K562 (cell line): ENCODE data around the gene SLC44A5. TPM values are rescaled to one million over a fixed set of nuclear protein-coding genes. Genes with fewer than 3 reads are reported as not detected.

Experiments
- CAMTA2 ChIP-seq: fragments of 250-450 bp; sonication (Bioruptor Pico); conservative IDR thresholded peaks from 2 replicates; pipeline ENCODE4 v1.5.1; 2022
- CREM ChIP-seq: IDR thresholded peaks from 2 replicates; pipeline ENCODE4 v1.6.1; 2014; ENCODE audit warnings: antibody characterized with exemption, low read depth
- FOXJ3 ChIP-seq: sonication (generic); formaldehyde crosslinking; IDR thresholded peaks from 2 replicates; pipeline ENCODE4 v1.4.0; 2020; ENCODE audit warnings: mild to moderate bottlenecking, missing genetic modification reagents
- GABPA ChIP-seq: fragments of 200-800 bp; sonication (Bioruptor generic); conservative IDR thresholded peaks from 2 replicates; pipeline ENCODE4 v1.6.1; 2016; ENCODE audit warnings: low read depth, missing genetic modification characterization, missing compliant biosample characterization
- GATAD2B ChIP-seq: fragments of 450-650 bp; IDR thresholded peaks from 2 replicates; pipeline ENCODE4 v1.6.1; 2017; ENCODE audit warnings: mild to moderate bottlenecking, borderline replicate concordance
- HNRNPLL ChIP-seq: fragments of 200-400 bp; formaldehyde crosslinking; IDR thresholded peaks from 2 replicates; pipeline ENCODE4 v1.6.1; 2017; ENCODE audit warnings: low read length, low read depth, mild to moderate bottlenecking; ENCODE audit not compliant: poor library complexity, severe bottlenecking
- MEIS2 ChIP-seq: fragments of 450-650 bp; IDR thresholded peaks from 2 replicates; pipeline ENCODE4 v1.6.1; 2014; ENCODE audit warnings: mild to moderate bottlenecking; ENCODE audit not compliant: partially characterized antibody
- NCOA2 ChIP-seq, 2 experiments: fragments of 450-650 bp; IDR thresholded peaks; 2 replicates each; pipeline ENCODE4 v1.6.1; 2018; ENCODE audit warnings: mild to moderate bottlenecking in 2 of 2, moderate library complexity in 1 of 2; ENCODE audit not compliant: partially characterized antibody in 2 of 2
- PCBP2 ChIP-seq: fragments of 200-400 bp; formaldehyde crosslinking; IDR thresholded peaks from 2 replicates; pipeline ENCODE4 v1.6.1; 2018; ENCODE audit warnings: low read length, low read depth, mild to moderate bottlenecking, moderate library complexity; ENCODE audit not compliant: poor library complexity, severe bottlenecking
- PTBP1 ChIP-seq: fragments of 200-400 bp; formaldehyde crosslinking; IDR thresholded peaks from 2 replicates; pipeline ENCODE4 v1.6.1; 2017; ENCODE audit warnings: low read depth, low read length
- SRSF9 ChIP-seq: fragments of 200-400 bp; formaldehyde crosslinking; IDR thresholded peaks from 2 replicates; pipeline ENCODE4 v1.6.1; 2017; ENCODE audit warnings: low read depth, low read length, borderline replicate concordance
- ZC3H11A ChIP-seq: IDR thresholded peaks from 2 replicates; pipeline ENCODE4 v1.6.1; 2012; ENCODE audit warnings: low read depth, low read length, improper control_type of control experiment
- ZNF197 ChIP-seq: fragments of 200-800 bp; sonication (Bioruptor generic); IDR thresholded peaks from 2 replicates; pipeline ENCODE4 v1.6.1; 2016; ENCODE audit warnings: low read depth, missing genetic modification characterization, missing compliant biosample characterization
- ZNF507 ChIP-seq: conservative IDR thresholded peaks from 2 replicates; pipeline ENCODE4 v1.6.1; 2017; ENCODE audit warnings: missing genetic modification characterization, missing compliant biosample characterization
- polyA plus RNA-seq, 8 experiments: library from polyadenylated mRNA; depleted of rRNA in 4 of 8; stranded (reverse) in 5 of 8; unstranded in 3 of 8; fragments of >200 nt; fragmentation: Nextera tagmentation in 2 of 8; fragmentation: Illumina TruSeq in 1 of 8; extraction: Ambion mirVana in 2 of 8; extraction: Trizol in 1 of 8; gene quantifications; 2 replicates each; pipeline versions ENCODE4 v1.2.1 to v1.2.3, GENCODE V29; 2011 to 2014; ENCODE audit warnings: inconsistent platforms in 1 of 8, missing spikeins in 1 of 8
- total RNA-seq, 7 experiments: library from RNA; depleted of rRNA in 6 of 7; stranded (reverse); fragments of >200 nt in 6 of 7; fragmentation: Illumina TruSeq in 2 of 7; extraction: Trizol in 2 of 7; gene quantifications; 2 replicates each; pipeline versions ENCODE4 v1.2.1 to v1.2.3, GENCODE V29; 2011 to 2021; ENCODE audit warnings: low replicate concordance in 1 of 7
- TF ChIP-seq, protein P1 (sequence below): fragments of 250-450 bp; sonication (Bioruptor Pico); IDR thresholded peaks from 2 replicates; pipeline ENCODE4 v1.4.0; 2020; ENCODE audit warnings: mild to moderate bottlenecking, moderate library complexity, borderline replicate concordance
- TF ChIP-seq, protein P2 (sequence below): fragments of 450-650 bp; IDR thresholded peaks from 2 replicates; pipeline ENCODE4 v1.6.1; 2016; ENCODE audit warnings: mild to moderate bottlenecking, moderate library complexity

SLC44A5 gene
- total and polyA plus RNA-seq, 9 of the 15 experiments (the other 6 are each of a cell fraction or from before 2014, with no cell fraction given): 1.2 to 10.1 (median 3.2) TPM

DNA sequence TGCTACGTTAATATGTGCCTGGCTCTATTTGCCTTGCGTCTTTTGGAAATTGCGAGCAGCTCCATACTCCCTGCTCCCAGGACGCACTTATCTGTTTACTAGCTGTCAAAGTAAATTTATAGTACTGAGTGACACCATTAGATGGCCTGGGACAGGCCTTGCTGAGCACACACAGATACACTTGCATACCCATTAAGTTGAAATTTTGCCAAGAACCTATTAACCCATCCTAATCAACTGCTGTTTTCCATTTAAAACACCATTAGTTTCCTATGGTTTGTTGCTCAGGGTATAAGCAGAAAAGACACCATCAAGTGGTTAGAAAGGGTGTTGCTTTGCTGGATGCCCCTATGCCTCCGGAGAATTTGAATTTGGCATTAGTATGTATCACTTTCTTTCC, 187.3 kb downstream of the SLC44A5 start (continued):
- TF ChIP-seq ZC3H11A (no peak), NCOA2 (IDR thresholded peaks at IDR 0.05; ENCODE audit: partially characterized antibody in 2 of 2) (no peak), PCBP2 (no peak), ZNF197 (CRISPR knock-in tag) (no peak), CAMTA2 (CRISPR knock-in tag) (no peak), GATAD2B (no peak), MEIS2 (peak; percentile 100), PTBP1 (no peak), GABPA (no peak), CREM (0 out of 2 replicates have a peak, but pooled peaks have one; percentile 19), HNRNPLL (no peak), SRSF9 (no peak), ZNF507 (tag) (no peak), FOXJ3 (CRISPR knock-in tag) (no peak)
- TF ChIP-seq, protein P1, sequence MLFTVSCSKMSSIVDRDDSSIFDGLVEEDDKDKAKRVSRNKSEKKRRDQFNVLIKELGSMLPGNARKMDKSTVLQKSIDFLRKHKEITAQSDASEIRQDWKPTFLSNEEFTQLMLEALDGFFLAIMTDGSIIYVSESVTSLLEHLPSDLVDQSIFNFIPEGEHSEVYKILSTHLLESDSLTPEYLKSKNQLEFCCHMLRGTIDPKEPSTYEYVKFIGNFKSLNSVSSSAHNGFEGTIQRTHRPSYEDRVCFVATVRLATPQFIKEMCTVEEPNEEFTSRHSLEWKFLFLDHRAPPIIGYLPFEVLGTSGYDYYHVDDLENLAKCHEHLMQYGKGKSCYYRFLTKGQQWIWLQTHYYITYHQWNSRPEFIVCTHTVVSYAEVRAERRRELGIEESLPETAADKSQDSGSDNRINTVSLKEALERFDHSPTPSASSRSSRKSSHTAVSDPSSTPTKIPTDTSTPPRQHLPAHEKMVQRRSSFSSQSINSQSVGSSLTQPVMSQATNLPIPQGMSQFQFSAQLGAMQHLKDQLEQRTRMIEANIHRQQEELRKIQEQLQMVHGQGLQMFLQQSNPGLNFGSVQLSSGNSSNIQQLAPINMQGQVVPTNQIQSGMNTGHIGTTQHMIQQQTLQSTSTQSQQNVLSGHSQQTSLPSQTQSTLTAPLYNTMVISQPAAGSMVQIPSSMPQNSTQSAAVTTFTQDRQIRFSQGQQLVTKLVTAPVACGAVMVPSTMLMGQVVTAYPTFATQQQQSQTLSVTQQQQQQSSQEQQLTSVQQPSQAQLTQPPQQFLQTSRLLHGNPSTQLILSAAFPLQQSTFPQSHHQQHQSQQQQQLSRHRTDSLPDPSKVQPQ (CRISPR knock-in tag): no peak
- TF ChIP-seq, protein P2, sequence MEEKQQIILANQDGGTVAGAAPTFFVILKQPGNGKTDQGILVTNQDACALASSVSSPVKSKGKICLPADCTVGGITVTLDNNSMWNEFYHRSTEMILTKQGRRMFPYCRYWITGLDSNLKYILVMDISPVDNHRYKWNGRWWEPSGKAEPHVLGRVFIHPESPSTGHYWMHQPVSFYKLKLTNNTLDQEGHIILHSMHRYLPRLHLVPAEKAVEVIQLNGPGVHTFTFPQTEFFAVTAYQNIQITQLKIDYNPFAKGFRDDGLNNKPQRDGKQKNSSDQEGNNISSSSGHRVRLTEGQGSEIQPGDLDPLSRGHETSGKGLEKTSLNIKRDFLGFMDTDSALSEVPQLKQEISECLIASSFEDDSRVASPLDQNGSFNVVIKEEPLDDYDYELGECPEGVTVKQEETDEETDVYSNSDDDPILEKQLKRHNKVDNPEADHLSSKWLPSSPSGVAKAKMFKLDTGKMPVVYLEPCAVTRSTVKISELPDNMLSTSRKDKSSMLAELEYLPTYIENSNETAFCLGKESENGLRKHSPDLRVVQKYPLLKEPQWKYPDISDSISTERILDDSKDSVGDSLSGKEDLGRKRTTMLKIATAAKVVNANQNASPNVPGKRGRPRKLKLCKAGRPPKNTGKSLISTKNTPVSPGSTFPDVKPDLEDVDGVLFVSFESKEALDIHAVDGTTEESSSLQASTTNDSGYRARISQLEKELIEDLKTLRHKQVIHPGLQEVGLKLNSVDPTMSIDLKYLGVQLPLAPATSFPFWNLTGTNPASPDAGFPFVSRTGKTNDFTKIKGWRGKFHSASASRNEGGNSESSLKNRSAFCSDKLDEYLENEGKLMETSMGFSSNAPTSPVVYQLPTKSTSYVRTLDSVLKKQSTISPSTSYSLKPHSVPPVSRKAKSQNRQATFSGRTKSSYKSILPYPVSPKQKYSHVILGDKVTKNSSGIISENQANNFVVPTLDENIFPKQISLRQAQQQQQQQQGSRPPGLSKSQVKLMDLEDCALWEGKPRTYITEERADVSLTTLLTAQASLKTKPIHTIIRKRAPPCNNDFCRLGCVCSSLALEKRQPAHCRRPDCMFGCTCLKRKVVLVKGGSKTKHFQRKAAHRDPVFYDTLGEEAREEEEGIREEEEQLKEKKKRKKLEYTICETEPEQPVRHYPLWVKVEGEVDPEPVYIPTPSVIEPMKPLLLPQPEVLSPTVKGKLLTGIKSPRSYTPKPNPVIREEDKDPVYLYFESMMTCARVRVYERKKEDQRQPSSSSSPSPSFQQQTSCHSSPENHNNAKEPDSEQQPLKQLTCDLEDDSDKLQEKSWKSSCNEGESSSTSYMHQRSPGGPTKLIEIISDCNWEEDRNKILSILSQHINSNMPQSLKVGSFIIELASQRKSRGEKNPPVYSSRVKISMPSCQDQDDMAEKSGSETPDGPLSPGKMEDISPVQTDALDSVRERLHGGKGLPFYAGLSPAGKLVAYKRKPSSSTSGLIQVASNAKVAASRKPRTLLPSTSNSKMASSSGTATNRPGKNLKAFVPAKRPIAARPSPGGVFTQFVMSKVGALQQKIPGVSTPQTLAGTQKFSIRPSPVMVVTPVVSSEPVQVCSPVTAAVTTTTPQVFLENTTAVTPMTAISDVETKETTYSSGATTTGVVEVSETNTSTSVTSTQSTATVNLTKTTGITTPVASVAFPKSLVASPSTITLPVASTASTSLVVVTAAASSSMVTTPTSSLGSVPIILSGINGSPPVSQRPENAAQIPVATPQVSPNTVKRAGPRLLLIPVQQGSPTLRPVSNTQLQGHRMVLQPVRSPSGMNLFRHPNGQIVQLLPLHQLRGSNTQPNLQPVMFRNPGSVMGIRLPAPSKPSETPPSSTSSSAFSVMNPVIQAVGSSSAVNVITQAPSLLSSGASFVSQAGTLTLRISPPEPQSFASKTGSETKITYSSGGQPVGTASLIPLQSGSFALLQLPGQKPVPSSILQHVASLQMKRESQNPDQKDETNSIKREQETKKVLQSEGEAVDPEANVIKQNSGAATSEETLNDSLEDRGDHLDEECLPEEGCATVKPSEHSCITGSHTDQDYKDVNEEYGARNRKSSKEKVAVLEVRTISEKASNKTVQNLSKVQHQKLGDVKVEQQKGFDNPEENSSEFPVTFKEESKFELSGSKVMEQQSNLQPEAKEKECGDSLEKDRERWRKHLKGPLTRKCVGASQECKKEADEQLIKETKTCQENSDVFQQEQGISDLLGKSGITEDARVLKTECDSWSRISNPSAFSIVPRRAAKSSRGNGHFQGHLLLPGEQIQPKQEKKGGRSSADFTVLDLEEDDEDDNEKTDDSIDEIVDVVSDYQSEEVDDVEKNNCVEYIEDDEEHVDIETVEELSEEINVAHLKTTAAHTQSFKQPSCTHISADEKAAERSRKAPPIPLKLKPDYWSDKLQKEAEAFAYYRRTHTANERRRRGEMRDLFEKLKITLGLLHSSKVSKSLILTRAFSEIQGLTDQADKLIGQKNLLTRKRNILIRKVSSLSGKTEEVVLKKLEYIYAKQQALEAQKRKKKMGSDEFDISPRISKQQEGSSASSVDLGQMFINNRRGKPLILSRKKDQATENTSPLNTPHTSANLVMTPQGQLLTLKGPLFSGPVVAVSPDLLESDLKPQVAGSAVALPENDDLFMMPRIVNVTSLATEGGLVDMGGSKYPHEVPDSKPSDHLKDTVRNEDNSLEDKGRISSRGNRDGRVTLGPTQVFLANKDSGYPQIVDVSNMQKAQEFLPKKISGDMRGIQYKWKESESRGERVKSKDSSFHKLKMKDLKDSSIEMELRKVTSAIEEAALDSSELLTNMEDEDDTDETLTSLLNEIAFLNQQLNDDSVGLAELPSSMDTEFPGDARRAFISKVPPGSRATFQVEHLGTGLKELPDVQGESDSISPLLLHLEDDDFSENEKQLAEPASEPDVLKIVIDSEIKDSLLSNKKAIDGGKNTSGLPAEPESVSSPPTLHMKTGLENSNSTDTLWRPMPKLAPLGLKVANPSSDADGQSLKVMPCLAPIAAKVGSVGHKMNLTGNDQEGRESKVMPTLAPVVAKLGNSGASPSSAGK: no peak
